GM06990 (cell line): ENCODE measurements around the gene GRM8.

Source experiments
- DNase-seq: peaks from one replicate; pipeline ENCODE4 v3.0.0-alpha.2; 2011; ENCODE audit not compliant: insufficient read length; ENCODE audit errors: extremely low read depth
- H3K27me3 ChIP-seq: replicated peaks from 2 replicates; pipeline ENCODE4 v1.6.0; 2011; ENCODE audit warnings: low read length; ENCODE audit not compliant: control insufficient read depth, insufficient read depth
- H3K36me3 ChIP-seq: 2 replicates; pipeline ENCODE4 v1.5.1; 2011; ENCODE audit warnings: low read length; ENCODE audit not compliant: control insufficient read depth, insufficient read depth
- H3K4me3 ChIP-seq: replicated peaks from 2 replicates; pipeline ENCODE4 v1.5.1; 2011; ENCODE audit warnings: low read depth, mild to moderate bottlenecking, control low read depth, low read length
- TF ChIP-seq, protein P1 (sequence below): IDR thresholded peaks from 2 replicates; pipeline ENCODE4 v1.5.1; 2011; ENCODE audit warnings: low read length, control low read depth, mild to moderate bottlenecking, inconsistent platforms; ENCODE audit not compliant: insufficient read depth, poor library complexity, severe bottlenecking

The GRM8 gene

GRCh38 chr7:127186686-127187085, 66.1 kb downstream of the GRM8 start:
- Histone ChIP-seq H3K4me3 (no peak overlapping the region), H3K27me3 (no peaks in the 10 kb centered on the region), H3K36me3 (no peaks in the 10 kb centered on the region)
- TF ChIP-seq, protein P1, sequence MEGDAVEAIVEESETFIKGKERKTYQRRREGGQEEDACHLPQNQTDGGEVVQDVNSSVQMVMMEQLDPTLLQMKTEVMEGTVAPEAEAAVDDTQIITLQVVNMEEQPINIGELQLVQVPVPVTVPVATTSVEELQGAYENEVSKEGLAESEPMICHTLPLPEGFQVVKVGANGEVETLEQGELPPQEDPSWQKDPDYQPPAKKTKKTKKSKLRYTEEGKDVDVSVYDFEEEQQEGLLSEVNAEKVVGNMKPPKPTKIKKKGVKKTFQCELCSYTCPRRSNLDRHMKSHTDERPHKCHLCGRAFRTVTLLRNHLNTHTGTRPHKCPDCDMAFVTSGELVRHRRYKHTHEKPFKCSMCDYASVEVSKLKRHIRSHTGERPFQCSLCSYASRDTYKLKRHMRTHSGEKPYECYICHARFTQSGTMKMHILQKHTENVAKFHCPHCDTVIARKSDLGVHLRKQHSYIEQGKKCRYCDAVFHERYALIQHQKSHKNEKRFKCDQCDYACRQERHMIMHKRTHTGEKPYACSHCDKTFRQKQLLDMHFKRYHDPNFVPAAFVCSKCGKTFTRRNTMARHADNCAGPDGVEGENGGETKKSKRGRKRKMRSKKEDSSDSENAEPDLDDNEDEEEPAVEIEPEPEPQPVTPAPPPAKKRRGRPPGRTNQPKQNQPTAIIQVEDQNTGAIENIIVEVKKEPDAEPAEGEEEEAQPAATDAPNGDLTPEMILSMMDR: no peak
- DNase-seq: no peak

- Histone ChIP-seq H3K36me3 (no peaks in the 10 kb centered on the region), H3K4me3 (no peak overlapping the region), H3K27me3 (no peaks in the 10 kb centered on the region)
- no peak for DNase-seq
- TF ChIP-seq, protein P1: no peak
Measured at GRCh38 chr7:127177156-127177555, 75.6 kb downstream of the GRM8 start.

GRCh38 chr7:127162366-127162765, 90.4 kb downstream of the GRM8 start:
- no peaks in the 10 kb centered on the region for H3K36me3 ChIP-seq
- H3K4me3 ChIP-seq: no peak overlapping the region
- H3K27me3 ChIP-seq: no peaks in the 10 kb centered on the region
- no peak for DNase-seq
- TF ChIP-seq, protein P1: no peak

DNA sequence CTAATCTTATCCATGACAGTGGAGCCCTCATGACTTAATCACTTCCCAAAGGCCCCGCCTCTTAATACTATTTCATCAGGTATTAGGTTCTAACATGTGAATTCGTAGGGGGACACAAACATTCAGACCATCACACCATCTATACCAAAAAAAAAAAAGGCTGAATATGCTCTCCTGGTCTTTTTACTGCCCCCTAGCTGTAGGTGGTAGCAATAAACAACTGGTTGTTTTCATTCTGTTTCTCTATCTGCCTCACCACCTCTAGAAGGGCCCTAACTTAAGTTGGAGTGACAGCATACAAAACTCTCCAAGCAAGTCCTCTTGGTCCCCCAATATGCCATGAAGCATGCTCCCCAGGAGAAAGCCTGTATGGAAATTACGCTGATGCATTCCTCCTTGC, 94.1 kb downstream of the GRM8 start:
- H3K36me3 ChIP-seq: no peaks in the 10 kb centered on the region
- no peaks in the 10 kb centered on the region for H3K27me3 ChIP-seq
- TF ChIP-seq, protein P1: peak; percentile 69
- no peak for DNase-seq
- H3K4me3 ChIP-seq: no peak overlapping the region

- Histone ChIP-seq H3K4me3 (no peak overlapping the region), H3K36me3 (no peaks in the 10 kb centered on the region), H3K27me3 (no peaks in the 10 kb centered on the region)
- TF ChIP-seq, protein P1: no peak
- DNase-seq: no peak
Measured at GRCh38 chr7:127154958-127155357, 97.8 kb downstream of the GRM8 start.

GRCh38 chr7:127154101-127154500, 98.6 kb downstream of the GRM8 start:
- Histone ChIP-seq H3K36me3 (no peaks in the 10 kb centered on the region), H3K4me3 (no peak overlapping the region), H3K27me3 (no peaks in the 10 kb centered on the region)
- DNase-seq: no peak
- TF ChIP-seq, protein P1: no peak
